Activated effector memory CD4-positive, alpha-beta T cell treated with anti-CD3 and anti-CD28 coated beads, Interleukin-2, amount 50 U/mL, for 16 hours (primary cell): ENCODE data around the gene CHD2.

ENCODE experiments used
- DNase-seq: peaks from one replicate; pipeline ENCODE4 v3.0.0-alpha.2; 2020

Gene CHD2

GRCh38 chr15:92932946-92933649, 33.0 kb downstream of the CHD2 start:
- no peak for DNase-seq

DNA sequence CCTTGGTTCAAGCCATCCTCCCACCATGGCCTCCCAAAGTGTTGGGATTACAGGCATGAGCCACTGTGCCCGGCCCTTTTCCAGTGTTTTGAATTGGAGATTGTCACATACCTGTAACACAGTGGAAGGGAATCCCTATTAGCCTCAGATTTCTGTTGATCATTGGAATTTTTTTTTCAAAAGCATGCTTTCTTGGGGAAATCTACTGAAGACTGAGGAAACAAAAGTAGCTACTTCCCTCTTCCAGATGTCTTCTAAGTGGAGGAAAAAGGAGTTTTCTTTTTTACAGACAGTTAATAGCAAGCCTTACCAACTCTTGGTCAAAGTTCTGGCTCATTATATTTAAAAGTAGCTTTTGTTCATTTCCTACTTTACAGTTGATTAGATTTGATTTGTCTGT, 33.7 kb downstream of the CHD2 start:
- no peak for DNase-seq

GRCh38 chr15:92934716-92935115, 34.6 kb downstream of the CHD2 start:
- DNase-seq = no peak

GRCh38 chr15:92936138-92936537, 36.0 kb downstream of the CHD2 start:
- no peak for DNase-seq

- DNase-seq = no peak
Observed at GRCh38 chr15:92936693-92937092, 36.6 kb downstream of the CHD2 start.

DNA sequence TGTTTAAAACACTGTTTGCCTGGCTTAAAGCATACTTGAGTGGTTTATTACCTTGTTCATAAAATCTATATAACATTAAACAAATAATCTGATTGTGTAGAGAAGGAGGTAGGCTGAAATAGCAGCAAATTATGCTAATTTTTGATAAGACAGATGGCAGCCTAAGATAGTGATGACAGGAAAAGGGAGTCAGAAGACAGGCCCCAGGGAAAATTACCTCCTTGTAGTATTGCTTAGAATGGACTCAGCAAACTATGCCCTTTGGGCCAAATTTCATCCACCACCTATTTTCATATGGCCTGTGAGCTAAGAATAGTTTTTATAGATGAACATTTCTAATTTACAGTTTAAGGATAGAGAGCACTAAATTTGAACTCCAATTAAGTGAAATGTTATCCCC, 37.8 kb downstream of the CHD2 start:
- no peak for DNase-seq

DNA sequence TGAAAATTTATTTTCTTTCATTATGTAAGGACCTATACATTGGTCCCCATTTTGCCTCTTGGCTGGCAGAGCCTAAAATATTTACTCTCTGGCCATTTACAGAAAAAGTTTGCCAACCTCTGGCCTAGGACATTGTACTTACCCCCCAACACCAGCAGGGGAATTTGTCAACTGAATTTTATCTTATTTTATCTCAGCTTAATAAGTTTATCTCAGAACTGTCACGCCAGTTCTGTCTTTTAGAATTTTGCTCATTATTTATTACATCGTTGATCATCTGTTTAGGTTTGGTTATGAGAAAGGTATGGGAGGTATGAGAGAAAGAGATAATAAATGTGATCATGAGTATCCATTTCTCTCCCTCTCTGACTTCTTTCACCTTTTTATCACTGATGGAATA, 38.3 kb downstream of the CHD2 start:
- DNase-seq = no peak

DNA sequence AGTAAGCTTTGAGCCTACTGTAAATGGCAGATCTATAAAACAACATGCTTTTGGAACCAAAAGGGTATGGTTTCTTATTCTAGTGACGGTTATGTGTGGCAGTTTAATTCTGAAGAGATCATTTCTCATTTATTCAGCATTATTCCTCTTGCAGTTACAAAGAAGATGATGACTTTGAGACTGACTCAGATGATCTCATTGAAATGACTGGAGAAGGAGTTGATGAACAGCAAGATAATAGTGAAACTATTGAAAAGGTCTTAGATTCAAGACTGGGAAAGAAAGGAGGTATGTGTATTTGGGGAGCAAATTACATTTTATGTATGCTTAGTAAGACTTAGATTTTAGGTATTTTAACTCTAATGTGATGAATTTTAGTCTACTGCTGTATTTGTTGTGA, 41.5 kb downstream of the CHD2 start:
- no peak for DNase-seq

GRCh38 chr15:92942706-92943105, 42.6 kb downstream of the CHD2 start:
- DNase-seq = no peak

- DNase-seq = no peak
Observed at GRCh38 chr15:92943581-92943980, 43.5 kb downstream of the CHD2 start.

DNA sequence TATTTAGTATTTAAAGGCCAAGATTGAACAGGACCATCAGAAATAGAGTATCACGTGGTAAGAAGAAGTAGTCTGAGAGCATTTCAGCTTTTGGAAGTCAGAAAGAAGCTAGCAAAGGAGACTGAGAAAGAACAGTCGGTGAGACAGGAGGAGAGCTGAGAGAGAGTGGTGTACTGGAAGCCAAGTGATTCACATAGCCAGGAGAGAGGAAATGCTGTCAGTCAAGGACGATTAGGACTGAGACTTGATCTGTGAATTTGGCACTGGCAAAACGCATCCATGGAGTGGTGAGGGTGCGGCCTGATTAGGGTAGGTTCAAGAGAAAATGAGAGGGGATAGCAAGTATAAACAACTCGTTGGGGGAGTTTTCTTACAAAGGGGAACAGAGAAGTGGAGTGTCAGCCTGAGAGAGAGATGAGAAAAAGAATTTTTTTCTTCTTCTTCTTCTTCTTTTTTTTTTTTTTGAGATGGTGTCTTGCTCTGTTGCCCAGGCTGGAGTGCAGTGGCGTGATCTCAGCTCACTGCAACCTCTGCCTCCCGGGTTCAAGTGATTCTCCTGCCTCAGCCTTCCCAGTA, 44.9 kb downstream of the CHD2 start:
- no peak for DNase-seq

- no peak for DNase-seq
Observed at GRCh38 chr15:92947071-92947730, 47.1 kb downstream of the CHD2 start.

- DNase-seq = no peak
Observed at GRCh38 chr15:92949604-92950249, 49.6 kb downstream of the CHD2 start.

GRCh38 chr15:92951800-92952457, 51.8 kb downstream of the CHD2 start:
- no peak for DNase-seq

GRCh38 chr15:92952458-92952850, 52.3 kb downstream of the CHD2 start:
- no peak for DNase-seq

GRCh38 chr15:92953566-92953965, 53.4 kb downstream of the CHD2 start:
- no peak for DNase-seq

DNA sequence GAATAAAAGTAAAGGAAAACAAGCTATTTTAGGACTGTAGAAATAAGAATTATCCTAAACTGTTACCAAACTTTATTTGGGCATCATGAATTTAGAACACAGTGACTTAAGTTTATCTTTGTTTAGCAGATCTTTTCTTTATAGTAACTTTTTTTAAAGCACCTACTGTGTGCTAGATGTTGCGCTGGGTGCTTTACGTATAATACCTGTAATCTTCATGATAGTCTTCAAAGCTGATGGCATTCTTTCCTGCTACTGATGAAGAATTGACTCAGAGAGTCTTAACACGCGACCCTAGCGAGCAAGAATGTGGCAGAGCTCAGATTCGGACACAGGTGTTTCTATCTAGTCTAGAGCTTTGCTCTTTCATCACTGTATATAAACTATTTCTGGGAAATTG, 53.9 kb downstream of the CHD2 start:
- no peak for DNase-seq

GRCh38 chr15:92954578-92954977, 54.5 kb downstream of the CHD2 start:
- DNase-seq = no peak

DNA sequence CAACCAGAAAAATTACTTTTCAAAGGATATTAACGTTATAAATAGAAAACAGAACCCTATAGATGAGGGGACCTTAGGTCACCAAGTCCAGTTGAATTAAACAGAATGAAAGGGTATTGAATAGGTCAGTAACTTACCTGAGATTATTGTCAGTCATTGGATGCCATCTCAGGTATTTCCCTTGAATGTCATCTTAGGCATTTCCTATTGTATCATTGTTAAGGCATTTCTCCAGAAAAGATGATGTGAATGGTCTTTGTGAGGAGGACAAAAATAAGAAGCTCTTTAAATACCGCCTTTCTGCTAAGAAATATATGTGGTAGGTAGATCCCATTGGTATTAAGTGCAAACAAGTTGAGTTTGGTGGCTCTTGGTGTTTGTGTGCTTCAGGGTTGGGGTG, 55.6 kb downstream of the CHD2 start:
- DNase-seq = no peak

GRCh38 chr15:92958105-92958504, 58.0 kb downstream of the CHD2 start:
- DNase-seq = peak; percentile 80

GRCh38 chr15:92959219-92959618, 59.1 kb downstream of the CHD2 start:
- no peak for DNase-seq

GRCh38 chr15:92960996-92961681, 61.0 kb downstream of the CHD2 start:
- DNase-seq = no peak

DNA sequence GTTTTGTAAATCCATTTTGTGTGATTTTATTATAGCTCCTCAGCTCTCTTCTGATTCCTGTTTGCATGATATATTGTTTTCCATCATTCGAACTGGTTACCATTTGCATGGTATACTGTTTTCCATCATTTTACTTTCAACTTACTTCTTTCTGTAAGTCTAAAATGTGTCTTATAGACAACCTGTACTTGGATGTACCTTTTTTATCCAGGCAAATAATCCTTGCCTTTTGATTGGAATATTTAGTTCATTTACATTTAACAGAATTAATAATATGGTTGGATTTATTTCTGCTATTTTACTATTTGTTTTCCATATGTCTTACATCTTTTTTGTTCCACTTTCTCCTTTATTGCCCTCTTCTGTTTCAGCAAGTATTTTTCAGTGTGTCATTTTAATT, 62.8 kb downstream of the CHD2 start:
- DNase-seq = no peak
